Measurements from ENCODE around the gene PRUNE2. TPM values are rescaled to one million over a fixed set of nuclear protein-coding genes. Genes with fewer than 3 reads are reported as not detected.
A peak's percentile ranks its signal among the peaks of the same experiment; 100 is the strongest.

The PRUNE2 gene
- total and polyA plus RNA-seq, 9 of the 15 experiments (the other 6 are each of a cell fraction or from before 2014, with no cell fraction given), result 0.05 to 0.45 (median 0.18) TPM; not detected in 1

GRCh38 chr9:76704593-76705204 is 201.2 kb downstream of the PRUNE2 start:
- no TSS peak for BruUV-seq (replicated peaks)
- Histone ChIP-seq H2AFZ (ENCODE audit: low read depth, low read length) (no peak overlapping the region), H3K9me1 (ENCODE audit: control insufficient read depth, insufficient read depth, low read length) (no peaks in the 10 kb centered on the region), H4K20me1 (replicated peaks; ENCODE audit: control insufficient read depth, insufficient read depth, low read length) (no peaks in the 10 kb centered on the region), H3K4me1 (replicated peaks in 1 of 2; ENCODE audit: control insufficient read depth in 2 of 2, insufficient read depth in 2 of 2, low read length in 2 of 2) (no peaks in the 10 kb centered on the region), H3K36me3 (ENCODE audit: control insufficient read depth, insufficient read depth, low read length) (no peaks in the 10 kb centered on the region), H3K79me2 (ENCODE audit: control insufficient read depth, insufficient read depth, low read length) (no peaks in the 10 kb centered on the region), H3K9ac (ENCODE audit: insufficient read depth in 1 of 2, low read depth in 2 of 2, low read length in 2 of 2) (no peak overlapping the region), H3K4me3 (no peak overlapping the region), H3K4me2 (ENCODE audit: insufficient read depth, low read length) (no peak overlapping the region; the same call in 1 of the 2 replicates), H3K9me3 (replicated peaks; ENCODE audit: control insufficient read depth, insufficient read depth, low read depth, low read length) (no peaks in the 10 kb centered on the region), H3K27ac (ENCODE audit: extremely low read depth, low read depth, low read length) (no peak overlapping the region), H3K27me3 (ENCODE audit: control insufficient read depth in 2 of 2, insufficient read depth in 2 of 2, low read length in 2 of 2) (peaks cover 3 to 26% of the 10 kb centered on the region in 2 experiments; a peak in 3 of 5 replicates)
- DNase-seq (ENCODE audit: extremely low read depth in 1 of 4, low spot score in 3 of 4), result peak; percentile 14 to 66 (median 24)
- ChIA-PET POLR2A (no interaction called here), CTCF (ENCODE audit: low intra/inter-chr PET ratio) (interaction anchor here (0.7 to 2.3 kb wide), 6 partner anchors 38 to 311 kb away, joined by 3 to 13 read pairs (median 6); partner anchors contain the start of gene RFK)
- peak; percentile 67 for FAIRE-seq
- intact Hi-C loops (cut with micrococcal nuclease), result loop anchor here (1.0 kb wide), 2 partner anchors 38 to 257 kb away; no protein-coding TSS in a partner anchor
- in situ Hi-C loops (cut with MboI), result loop anchor here (10.0 kb wide), 1 partner anchor 260 kb away; no protein-coding TSS in a partner anchor
- WGBS (ENCODE audit: insufficient coverage, low coverage, missing lambda C conversion rate), result 2% methylated on average over 6 of the region's 9 CpGs
- ATAC-seq, result peak; percentile 70
- no peak for TF ChIP-seq MAX (CRISPR knock-in tag; IDR thresholded peaks at IDR 0.05)
- peak; percentile 74; the same call in 1 of the 2 replicates for TF ChIP-seq REST (IDR thresholded peaks at IDR 0.05; ENCODE audit: borderline replicate concordance)
- TF ChIP-seq REST (CRISPR knock-in tag; IDR thresholded peaks at IDR 0.05; ENCODE audit: low read depth), result no peak
- TF ChIP-seq ZNF174 (CRISPR knock-in tag; IDR thresholded peaks at IDR 0.05), result no peak
- no peak for TF ChIP-seq TEAD2 (tag; IDR thresholded peaks at IDR 0.05)
- TF ChIP-seq ARID3B (CRISPR knock-in tag; IDR thresholded peaks at IDR 0.05; ENCODE audit: borderline replicate concordance), result no peak
- TF ChIP-seq HNRNPK (IDR thresholded peaks at IDR 0.05; ENCODE audit: low read depth, low read length, poor library complexity, severe bottlenecking), result no peak
- TF ChIP-seq NEUROD1 (IDR thresholded peaks at IDR 0.05; ENCODE audit: borderline replicate concordance, low read depth, low read length, partially characterized antibody), result no peak
- no peak for TF ChIP-seq ZNF140 (CRISPR knock-in tag; IDR thresholded peaks at IDR 0.05)
- TF ChIP-seq TRIM24 (IDR thresholded peaks at IDR 0.05), result no peak
- no peak for TF ChIP-seq DACH1 (IDR thresholded peaks at IDR 0.05; ENCODE audit: partially characterized antibody)
- TF ChIP-seq EHMT2 (IDR thresholded peaks at IDR 0.05), result no peak
- TF ChIP-seq XRCC3 (IDR thresholded peaks at IDR 0.05), result no peak

All from K562 (cell line).